GM21528 (cell line): Measurements from ENCODE around the gene DCAF7.

ENCODE experiments used
- ATAC-seq: cut with Tn5 transposase; IDR thresholded peaks from one replicate; pipeline ENCODE4 v1.9.1; 2021; ENCODE audit warnings: mild to moderate bottlenecking, moderate library complexity; ENCODE audit not compliant: unreplicated experiment, low FRiP score

The DCAF7 gene

DNA sequence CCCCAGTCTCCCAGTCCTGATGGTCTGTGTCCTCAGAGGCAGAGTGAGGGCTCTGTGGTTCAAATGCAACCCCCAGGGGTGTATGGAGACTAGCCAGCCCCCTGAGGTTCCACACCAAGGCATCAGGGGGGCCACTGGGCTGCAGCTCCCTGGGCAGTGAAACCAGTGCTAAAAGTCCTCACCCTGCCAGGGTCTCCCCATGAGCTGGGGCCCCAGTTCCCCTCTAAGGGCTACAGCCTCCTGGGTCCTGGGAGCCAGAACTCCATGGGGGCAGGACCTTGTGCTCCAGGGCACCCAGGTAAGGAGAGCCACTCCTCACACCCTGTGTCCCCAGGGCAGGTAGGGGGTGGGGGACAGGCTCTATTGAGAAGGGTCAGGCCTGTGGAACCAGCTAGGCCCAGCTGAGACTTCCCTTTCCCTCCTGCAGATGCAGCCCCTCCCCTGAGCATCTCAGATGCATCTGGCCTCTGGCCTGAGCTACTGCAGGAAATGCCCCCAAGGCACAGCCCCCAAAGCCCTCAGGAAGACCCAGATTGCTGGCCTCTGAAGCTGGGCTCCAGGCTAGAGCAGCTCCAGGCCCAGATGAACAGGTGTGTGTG is 6.4 kb upstream of the DCAF7 start:
- no peak for ATAC-seq

DNA sequence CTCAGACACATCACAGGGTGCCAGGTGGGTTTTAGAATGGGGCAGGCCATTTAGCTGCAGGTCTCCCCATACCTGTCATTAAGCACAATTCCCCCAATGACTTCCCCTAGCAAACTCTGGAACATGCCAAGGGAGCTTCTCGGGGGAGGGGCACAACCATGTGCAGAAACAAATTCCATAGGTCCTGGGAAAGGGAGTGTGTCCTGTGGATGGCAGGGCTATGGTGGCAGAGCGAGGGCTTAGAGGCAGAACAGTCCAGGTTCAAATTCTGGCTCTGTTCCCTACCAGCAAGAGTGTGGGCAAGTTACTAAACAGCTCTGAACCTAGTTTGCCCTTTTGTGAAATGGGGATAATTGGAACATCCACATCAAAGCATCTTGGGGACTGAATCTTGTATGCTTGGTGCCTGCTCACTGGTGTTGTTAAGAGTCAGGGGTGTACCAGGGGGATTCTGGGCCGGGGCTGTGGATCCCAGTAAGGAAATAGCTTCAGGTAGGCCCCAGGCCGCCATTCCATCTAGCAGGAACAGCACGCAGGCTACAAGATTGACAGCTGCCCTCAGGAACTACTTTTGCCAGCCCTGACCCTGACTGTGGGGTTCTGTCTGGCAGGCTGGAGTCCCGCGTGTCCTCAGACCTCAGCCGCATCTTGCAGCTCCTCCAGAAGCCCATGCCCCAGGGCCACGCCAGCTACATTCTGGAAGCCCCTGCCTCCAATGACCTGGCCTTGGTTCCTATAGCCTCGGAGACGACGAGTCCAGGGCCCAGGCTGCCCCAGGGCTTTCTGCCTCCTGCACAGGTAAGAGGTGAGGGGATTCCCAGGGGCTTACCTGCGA is 5.6 kb upstream of the DCAF7 start:
- ATAC-seq: no peak

- no peak for ATAC-seq
Measured at GRCh38 chr17:63546308-63547082, 3.8 kb upstream of the DCAF7 start.

GRCh38 chr17:63547083-63547523 is 3.2 kb upstream of the DCAF7 start:
- no peak for ATAC-seq

DNA sequence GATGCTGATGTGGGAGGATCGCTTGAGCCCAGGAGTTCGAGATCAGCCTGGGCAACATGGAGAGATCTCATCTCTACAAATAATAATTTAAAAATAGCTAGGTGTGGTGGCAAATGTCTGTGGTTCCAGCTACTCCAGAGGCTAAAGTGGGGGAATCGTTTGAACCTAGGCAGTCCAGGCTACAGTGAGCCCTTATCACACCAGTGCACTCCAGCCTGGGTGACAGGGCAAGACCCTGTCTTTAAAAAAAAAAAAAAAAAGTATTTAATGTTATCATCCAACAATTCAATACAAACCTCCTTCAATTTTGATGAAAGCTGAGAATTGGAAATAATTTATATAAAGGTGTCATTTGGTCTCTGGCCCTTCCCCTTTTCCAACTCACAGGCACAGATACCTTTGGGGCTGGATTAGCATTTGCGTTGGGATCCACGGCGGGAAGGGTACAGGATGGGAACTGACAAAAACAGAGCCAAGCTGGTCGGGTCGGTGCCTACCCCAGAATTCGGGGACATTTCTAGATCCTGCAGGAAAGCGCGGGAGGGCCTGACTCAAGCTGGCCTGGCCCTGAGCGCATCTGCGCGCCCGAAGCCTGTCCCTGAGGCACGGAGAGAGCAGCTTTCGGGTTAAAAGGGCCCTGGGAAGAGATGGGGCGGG is 860 bp upstream of the DCAF7 start:
- ATAC-seq: peak; percentile 29

DNA sequence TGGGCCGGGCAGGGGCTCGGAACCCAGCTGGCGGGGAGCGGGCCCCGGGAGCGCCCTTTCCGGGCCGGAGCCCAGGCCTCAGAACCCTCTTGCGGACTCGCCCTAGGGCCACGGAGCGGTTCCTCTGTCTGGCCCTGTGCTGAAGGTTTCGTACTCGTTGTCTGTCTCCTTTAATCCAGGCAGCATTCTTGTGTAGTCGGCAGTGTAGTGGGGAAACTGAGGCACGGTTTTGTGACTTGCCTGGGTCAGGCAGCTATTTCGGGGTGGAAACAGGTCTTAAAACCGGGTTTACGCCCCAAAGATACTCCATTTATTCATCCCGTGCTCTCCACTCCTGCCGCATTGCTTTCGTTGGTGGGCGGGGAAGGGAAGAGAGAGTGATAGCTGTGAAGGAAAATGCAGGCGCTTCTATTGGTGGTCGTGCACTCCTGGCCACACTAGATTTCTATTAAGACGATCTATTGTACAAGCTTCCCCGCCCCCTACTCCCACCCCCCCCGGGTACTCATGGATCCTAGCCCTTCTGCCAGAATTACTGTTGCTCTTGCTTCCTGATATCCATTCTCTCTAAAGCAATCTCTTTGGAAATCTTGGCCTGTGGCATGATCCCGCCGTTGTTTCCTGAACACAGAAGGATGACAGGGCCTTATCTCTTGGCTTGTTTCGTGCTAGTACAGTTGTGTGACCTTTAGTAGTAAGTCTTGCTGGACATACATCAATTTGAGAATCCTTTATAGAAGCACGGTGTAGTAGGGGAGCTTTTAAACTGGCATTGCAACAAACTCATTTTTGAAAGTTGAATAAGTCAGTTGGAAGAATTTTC is 751 bp downstream of the DCAF7 start:
- ATAC-seq: peak; percentile 7

- no peak for ATAC-seq
Measured at GRCh38 chr17:63552211-63552610, 1.9 kb downstream of the DCAF7 start.

GRCh38 chr17:63555500-63556156 is 5.4 kb downstream of the DCAF7 start:
- ATAC-seq: no peak

DNA sequence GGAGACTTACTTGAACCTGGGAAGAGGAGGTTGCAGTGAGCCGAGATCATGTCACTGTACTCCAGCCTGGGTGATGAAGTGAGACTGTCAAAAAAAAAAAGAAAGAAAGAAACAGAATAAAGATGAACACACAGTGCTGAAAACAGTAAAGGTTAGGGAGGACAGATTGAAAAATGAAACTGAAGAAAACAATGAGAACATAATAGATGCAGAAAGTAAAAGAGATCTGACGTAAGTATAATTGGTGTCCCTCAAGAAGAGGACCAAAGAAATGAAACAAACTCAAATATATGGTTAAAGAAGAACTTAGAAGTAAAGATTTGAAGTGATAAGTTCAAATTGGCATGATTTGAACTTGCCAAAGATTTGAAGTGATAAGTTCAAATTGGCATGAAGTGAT is 7.1 kb downstream of the DCAF7 start:
- no peak for ATAC-seq

GRCh38 chr17:63558441-63558840 is 8.2 kb downstream of the DCAF7 start:
- ATAC-seq: no peak

- ATAC-seq: no peak
Measured at GRCh38 chr17:63561819-63562218, 11.5 kb downstream of the DCAF7 start.

GRCh38 chr17:63563339-63563738 is 13.1 kb downstream of the DCAF7 start:
- ATAC-seq: no peak

GRCh38 chr17:63564562-63564961 is 14.3 kb downstream of the DCAF7 start:
- ATAC-seq: no peak

DNA sequence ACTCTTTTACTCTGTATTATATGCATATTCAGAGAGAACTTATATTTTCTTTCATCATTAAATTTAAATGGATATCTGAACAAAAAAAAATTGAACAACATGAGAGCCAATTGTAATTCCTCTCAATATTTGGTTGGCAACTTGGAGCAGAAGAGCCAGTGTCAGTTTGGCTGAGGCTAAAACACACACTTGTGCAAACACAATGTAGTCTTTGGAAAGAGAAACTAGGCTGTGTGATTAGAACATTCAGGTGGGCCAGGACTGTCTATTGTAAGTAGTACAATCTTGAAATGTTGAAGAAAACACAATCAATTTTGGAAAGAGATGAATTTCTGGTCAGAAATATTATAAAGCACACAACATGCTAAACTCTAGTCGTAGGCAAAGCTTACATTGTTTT is 17.0 kb downstream of the DCAF7 start:
- no peak for ATAC-seq

DNA sequence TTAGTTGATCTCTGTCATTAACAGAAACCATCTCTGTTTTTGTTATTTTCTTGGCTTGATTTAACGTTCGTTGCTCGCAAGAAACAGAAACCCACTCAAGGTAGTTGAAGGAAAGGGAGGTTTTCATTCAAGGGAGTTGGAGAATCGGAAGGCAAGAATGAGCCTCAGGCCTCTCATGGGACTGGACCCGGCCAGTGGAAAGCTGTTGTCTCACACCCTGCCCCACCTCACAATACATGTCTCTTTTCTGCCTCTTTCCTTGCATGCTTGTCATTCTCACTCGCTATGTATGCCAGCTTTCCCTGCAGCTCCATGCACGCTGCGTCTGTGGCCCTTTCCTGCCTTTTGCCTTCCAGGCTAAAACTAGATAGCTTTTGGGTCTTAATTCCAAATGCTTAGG is 18.3 kb downstream of the DCAF7 start:
- ATAC-seq: no peak

DNA sequence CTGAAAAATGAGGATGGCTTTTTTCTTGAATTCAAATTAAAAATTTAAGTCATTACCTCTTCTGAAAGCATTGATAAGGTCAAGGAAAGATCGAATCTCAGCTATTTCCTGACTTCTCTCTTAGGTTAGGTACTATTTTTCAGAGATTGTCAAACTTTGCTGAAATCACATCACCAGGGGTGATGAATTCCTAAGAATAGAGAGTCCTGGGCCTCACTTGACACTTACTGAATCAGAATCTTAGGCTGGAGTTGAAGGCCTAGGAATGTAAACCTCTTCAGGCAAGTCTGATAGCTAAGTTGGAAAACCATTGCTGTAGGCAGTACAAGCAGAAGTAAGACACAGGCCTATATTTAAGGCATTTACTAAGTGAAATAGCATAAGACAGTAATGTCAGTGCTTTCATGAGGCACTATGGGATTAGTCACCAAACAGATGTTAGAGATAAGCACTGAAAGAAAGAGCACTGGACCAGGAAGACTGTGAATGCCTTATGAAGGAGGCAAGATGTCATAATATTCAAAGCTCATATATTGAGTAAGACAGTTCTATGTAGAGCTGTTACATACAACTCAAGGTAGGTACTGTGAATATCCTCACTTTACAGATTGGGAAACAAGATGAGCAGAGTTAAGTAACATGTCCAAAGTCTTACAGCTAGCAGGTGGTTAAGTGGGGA is 21.5 kb downstream of the DCAF7 start:
- ATAC-seq: no peak

DNA sequence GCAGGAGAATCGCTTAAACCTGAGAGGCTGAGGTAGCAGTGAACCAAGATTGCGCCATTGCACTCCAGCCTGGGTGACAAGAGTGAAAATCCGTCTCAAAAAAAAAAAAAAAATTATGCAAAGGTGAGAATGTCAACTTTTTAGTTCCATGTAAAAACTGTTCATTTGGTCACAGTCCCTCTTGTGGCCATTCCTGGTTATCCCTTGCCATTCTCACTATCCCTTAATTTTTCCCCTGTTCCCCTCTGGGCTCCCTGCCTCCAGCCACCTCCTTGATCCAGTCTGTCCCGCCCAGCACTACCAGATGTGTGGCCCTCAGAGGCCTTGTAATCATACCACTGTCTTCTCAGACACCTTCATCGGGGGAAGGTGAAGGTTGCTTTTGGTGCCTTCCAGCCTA is 23.4 kb downstream of the DCAF7 start:
- ATAC-seq: no peak

GRCh38 chr17:63578027-63578768 is 27.9 kb downstream of the DCAF7 start:
- no peak for ATAC-seq
